HL-60 (cell line): ENCODE measurements around the gene MRPS24.

Experiments used
- GABPA ChIP-seq: IDR thresholded peaks from 2 replicates; pipeline ENCODE4 v1.6.1; 2012; ENCODE audit warnings: low read depth
- POLR2AphosphoS5 ChIP-seq: IDR thresholded peaks from 2 replicates; pipeline ENCODE4 v1.6.1; 2012; ENCODE audit warnings: low read depth
- TF ChIP-seq, protein P1 (sequence below): IDR thresholded peaks from one replicate; pipeline ENCODE4 v1.5.1; 2011; ENCODE audit warnings: low read length, control low read depth, inconsistent platforms; ENCODE audit not compliant: insufficient read depth
- TF ChIP-seq, protein P2 (sequence below): IDR thresholded peaks from 2 replicates; pipeline ENCODE4 v1.6.1; 2012; ENCODE audit warnings: low read depth; ENCODE audit not compliant: insufficient replicate concordance

DNA sequence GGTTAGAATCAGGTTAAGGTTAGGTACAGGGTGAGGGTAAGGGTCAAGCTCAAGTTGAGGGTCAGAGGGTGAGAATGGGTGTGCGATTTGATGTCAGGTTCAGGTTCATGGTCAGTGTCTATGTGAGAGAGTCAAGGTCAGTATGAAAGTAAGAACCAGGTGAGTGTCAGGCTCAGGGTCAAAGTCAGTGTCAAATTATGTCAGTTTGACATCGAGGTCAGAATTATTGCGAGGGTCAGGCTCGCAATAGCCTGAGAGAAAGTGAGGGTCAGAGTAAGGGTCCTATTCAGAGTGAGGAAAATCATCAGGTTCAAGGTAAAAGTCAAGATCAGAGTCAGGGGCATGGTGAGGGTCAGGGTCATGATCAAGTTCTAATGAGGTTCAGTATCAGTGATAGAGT is 13.0 kb downstream of the MRPS24 start:
- TF ChIP-seq, protein P1, sequence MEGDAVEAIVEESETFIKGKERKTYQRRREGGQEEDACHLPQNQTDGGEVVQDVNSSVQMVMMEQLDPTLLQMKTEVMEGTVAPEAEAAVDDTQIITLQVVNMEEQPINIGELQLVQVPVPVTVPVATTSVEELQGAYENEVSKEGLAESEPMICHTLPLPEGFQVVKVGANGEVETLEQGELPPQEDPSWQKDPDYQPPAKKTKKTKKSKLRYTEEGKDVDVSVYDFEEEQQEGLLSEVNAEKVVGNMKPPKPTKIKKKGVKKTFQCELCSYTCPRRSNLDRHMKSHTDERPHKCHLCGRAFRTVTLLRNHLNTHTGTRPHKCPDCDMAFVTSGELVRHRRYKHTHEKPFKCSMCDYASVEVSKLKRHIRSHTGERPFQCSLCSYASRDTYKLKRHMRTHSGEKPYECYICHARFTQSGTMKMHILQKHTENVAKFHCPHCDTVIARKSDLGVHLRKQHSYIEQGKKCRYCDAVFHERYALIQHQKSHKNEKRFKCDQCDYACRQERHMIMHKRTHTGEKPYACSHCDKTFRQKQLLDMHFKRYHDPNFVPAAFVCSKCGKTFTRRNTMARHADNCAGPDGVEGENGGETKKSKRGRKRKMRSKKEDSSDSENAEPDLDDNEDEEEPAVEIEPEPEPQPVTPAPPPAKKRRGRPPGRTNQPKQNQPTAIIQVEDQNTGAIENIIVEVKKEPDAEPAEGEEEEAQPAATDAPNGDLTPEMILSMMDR, result no peak
- TF ChIP-seq POLR2AphosphoS5, result no peak
- TF ChIP-seq, protein P2, sequence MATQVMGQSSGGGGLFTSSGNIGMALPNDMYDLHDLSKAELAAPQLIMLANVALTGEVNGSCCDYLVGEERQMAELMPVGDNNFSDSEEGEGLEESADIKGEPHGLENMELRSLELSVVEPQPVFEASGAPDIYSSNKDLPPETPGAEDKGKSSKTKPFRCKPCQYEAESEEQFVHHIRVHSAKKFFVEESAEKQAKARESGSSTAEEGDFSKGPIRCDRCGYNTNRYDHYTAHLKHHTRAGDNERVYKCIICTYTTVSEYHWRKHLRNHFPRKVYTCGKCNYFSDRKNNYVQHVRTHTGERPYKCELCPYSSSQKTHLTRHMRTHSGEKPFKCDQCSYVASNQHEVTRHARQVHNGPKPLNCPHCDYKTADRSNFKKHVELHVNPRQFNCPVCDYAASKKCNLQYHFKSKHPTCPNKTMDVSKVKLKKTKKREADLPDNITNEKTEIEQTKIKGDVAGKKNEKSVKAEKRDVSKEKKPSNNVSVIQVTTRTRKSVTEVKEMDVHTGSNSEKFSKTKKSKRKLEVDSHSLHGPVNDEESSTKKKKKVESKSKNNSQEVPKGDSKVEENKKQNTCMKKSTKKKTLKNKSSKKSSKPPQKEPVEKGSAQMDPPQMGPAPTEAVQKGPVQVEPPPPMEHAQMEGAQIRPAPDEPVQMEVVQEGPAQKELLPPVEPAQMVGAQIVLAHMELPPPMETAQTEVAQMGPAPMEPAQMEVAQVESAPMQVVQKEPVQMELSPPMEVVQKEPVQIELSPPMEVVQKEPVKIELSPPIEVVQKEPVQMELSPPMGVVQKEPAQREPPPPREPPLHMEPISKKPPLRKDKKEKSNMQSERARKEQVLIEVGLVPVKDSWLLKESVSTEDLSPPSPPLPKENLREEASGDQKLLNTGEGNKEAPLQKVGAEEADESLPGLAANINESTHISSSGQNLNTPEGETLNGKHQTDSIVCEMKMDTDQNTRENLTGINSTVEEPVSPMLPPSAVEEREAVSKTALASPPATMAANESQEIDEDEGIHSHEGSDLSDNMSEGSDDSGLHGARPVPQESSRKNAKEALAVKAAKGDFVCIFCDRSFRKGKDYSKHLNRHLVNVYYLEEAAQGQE, result no peak
- TF ChIP-seq GABPA, result no peak
